Hepatocyte (in vitro differentiated cells): ENCODE results near the gene ARMC3.

Experiments used
- EZH2 ChIP-seq: fragments of 200-600 bp; sonication (generic); IDR thresholded peaks from 2 replicates; pipeline ENCODE4 v1.6.1; 2016; ENCODE audit warnings: antibody characterized with exemption, mild to moderate bottlenecking, borderline replicate concordance
- EZH2phosphoT487 ChIP-seq: fragments of 200-600 bp; sonication (generic); IDR thresholded peaks from one replicate; pipeline ENCODE4 v1.6.1; 2018; ENCODE audit warnings: antibody characterized with exemption, mild to moderate bottlenecking, low read depth, moderate library complexity; ENCODE audit not compliant: unreplicated experiment, severe bottlenecking
- TF ChIP-seq, protein P1 (sequence below): fragments of 200-600 bp; sonication (generic); IDR thresholded peaks from 2 replicates; pipeline ENCODE4 v1.5.1; 2016; ENCODE audit warnings: antibody characterized with exemption, mild to moderate bottlenecking; ENCODE audit not compliant: poor library complexity

- TF ChIP-seq EZH2 (no peak), EZH2phosphoT487 (no peak)
- TF ChIP-seq, protein P1, sequence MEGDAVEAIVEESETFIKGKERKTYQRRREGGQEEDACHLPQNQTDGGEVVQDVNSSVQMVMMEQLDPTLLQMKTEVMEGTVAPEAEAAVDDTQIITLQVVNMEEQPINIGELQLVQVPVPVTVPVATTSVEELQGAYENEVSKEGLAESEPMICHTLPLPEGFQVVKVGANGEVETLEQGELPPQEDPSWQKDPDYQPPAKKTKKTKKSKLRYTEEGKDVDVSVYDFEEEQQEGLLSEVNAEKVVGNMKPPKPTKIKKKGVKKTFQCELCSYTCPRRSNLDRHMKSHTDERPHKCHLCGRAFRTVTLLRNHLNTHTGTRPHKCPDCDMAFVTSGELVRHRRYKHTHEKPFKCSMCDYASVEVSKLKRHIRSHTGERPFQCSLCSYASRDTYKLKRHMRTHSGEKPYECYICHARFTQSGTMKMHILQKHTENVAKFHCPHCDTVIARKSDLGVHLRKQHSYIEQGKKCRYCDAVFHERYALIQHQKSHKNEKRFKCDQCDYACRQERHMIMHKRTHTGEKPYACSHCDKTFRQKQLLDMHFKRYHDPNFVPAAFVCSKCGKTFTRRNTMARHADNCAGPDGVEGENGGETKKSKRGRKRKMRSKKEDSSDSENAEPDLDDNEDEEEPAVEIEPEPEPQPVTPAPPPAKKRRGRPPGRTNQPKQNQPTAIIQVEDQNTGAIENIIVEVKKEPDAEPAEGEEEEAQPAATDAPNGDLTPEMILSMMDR, result no peak
These were observed 103.5 kb downstream of the ARMC3 start for GRCh38 chr10:23031318-23031717.
